ENCODE data around the gene PLA2G2F. TPM values are rescaled to one million over a fixed set of nuclear protein-coding genes. Genes with fewer than 3 reads are reported as not detected.
"Not testable (repeated sequence)": the region's sequence is repeated elsewhere in the genome, so short reads cannot be mapped to it uniquely, and the experiment has no call there.

PLA2G2F gene
- total RNA-seq, 5 donors from 2014 or later (not counting 1 experiment from before 2014, with no cell fraction given) = not detected

DNA sequence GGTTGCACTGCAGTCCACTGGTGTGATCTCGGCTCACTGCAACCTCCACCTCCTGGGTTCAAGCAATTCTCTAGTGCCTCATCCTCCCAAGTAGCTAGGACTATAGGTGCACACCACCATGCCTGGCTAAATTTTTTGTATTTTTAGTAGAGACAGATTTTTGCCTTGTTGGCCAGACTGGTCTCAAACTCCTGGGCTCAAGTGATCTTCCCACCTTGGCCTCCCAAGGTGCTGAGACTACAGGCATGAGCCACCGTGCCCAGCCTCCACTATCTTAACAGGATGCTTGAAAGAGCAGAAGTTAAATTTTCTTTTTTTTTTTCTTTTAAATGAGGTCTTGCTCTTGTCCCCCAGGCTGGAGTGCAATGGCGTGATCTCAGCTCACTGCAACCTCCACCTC, 8.6 kb upstream of the PLA2G2F start:
- H3K27ac ChIP-seq (ENCODE audit: low read length); POLR2A ChIA-PET; H3K4me3 ChIP-seq (ENCODE audit: control insufficient read depth in 1 of 2, extremely low read depth in 1 of 2, low read length in 1 of 2); DNase-seq; H3K9me3 ChIP-seq; H3K27me3 Mint-ChIP-seq; H3K4me1 Mint-ChIP-seq; H3K4me1 ChIP-seq (ENCODE audit: control insufficient read depth in 1 of 2, extremely low read depth in 1 of 2, insufficient read depth in 2 of 2, low read length in 2 of 2); H3K27ac Mint-ChIP-seq; H3K36me3 Mint-ChIP-seq; H3K9me3 Mint-ChIP-seq; ATAC-seq (replicated peaks in 1 of 4); H3K36me3 ChIP-seq (ENCODE audit: control insufficient read depth in 2 of 2, extremely low read depth in 1 of 2, insufficient read depth in 1 of 2, low read length in 1 of 2); H3K27me3 ChIP-seq (replicated peaks in 1 of 2; ENCODE audit: control insufficient read depth in 2 of 2, extremely low read depth in 1 of 2, insufficient read depth in 2 of 2, low read length in 1 of 2); H3K4me3 Mint-ChIP-seq; CTCF ChIA-PET: not testable (repeated sequence)
- WGBS (ENCODE audit: insufficient coverage) = 100% methylated on average over 1 of the region's 3 CpGs

DNA sequence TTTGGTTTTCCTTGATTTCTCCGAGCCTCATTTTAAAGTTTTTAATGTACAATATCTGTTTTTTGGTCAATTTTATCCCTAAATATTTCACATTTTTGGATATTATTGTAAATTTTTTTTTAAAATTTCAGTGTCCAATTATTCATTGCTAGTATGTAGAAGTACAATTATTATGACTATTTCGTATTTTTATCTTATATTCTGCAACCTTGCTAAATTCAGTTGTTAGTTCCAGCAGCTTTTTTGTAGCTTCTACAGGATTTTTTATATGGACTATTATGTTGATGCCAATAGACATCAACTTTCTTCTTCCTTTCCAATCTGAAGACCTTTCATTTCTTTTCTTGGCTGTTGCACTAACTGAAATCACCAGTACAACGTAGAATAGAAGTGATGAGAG, 4.1 kb upstream of the PLA2G2F start:
- ATAC-seq (replicated peaks in 1 of 4) (no peak), DNase-seq (no peak)
- Mint-ChIP-seq H3K27ac (no peak overlapping the region), H3K9me3 (peaks cover 0 to 3% (median 1%) of the 10 kb centered on the region in 3 donors), H3K36me3 (no peaks in the 10 kb centered on the region), H3K4me1 (no peaks in the 10 kb centered on the region), H3K27me3 (peaks cover 11 to 15% of the 10 kb centered on the region in 2 donors), H3K4me3 (no peak overlapping the region)
- Histone ChIP-seq H3K4me1 (ENCODE audit: control insufficient read depth in 1 of 2, extremely low read depth in 1 of 2, insufficient read depth in 2 of 2, low read length in 2 of 2) (no peaks in the 10 kb centered on the region), H3K27me3 (replicated peaks in 1 of 2; ENCODE audit: control insufficient read depth in 2 of 2, extremely low read depth in 1 of 2, insufficient read depth in 2 of 2, low read length in 1 of 2) (peaks cover 0 to 16% of the 10 kb centered on the region in 2 experiments), H3K36me3 (ENCODE audit: control insufficient read depth in 2 of 2, extremely low read depth in 1 of 2, insufficient read depth in 1 of 2, low read length in 1 of 2) (no peaks in the 10 kb centered on the region), H3K4me3 (ENCODE audit: control insufficient read depth in 1 of 2, extremely low read depth in 1 of 2, low read length in 1 of 2) (no peak overlapping the region), H3K27ac (ENCODE audit: low read length) (no peak overlapping the region), H3K9me3 (no peaks in the 10 kb centered on the region)
- CTCF ChIA-PET = no interaction called here
- POLR2A ChIA-PET = no interaction called here
- no CpG with 5 or more reads among the region's 3 CpGs for WGBS (ENCODE audit: insufficient coverage)

DNA sequence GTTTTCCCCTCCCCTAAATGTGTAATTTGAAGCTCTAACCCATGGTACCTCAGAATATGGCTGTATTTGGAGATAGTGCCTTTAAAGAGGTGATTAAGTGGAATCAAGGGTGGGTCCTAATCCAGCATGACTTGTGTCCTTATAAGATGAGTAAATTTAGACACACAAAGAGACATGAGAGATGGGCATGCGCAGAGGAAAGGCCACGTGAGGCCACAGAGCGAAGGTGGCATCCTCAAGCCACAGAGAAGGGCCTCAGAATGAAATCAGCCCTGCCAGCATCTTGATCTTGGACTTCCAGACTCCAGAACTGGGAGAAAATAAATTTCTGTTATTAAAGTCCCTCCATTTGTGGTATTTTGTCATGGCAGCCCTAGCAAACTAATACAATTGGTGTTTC, 2.9 kb upstream of the PLA2G2F start:
- ChIA-PET POLR2A (no interaction called here), CTCF (no interaction called here)
- Mint-ChIP-seq H3K27ac (no peak overlapping the region), H3K36me3 (no peaks in the 10 kb centered on the region), H3K27me3 (peaks cover 16 to 23% of the 10 kb centered on the region in 2 donors), H3K4me3 (no peak overlapping the region), H3K9me3 (peaks cover 0 to 3% (median 0%) of the 10 kb centered on the region in 3 donors), H3K4me1 (no peaks in the 10 kb centered on the region)
- no peaks in the 10 kb centered on the region for H3K36me3 ChIP-seq (ENCODE audit: control insufficient read depth in 2 of 2, extremely low read depth in 1 of 2, insufficient read depth in 1 of 2, low read length in 1 of 2)
- DNase-seq (no peak), ATAC-seq (replicated peaks in 1 of 4) (no peak)
- WGBS (ENCODE audit: insufficient coverage) = 100% methylated on average over 2 of the region's 3 CpGs
- no peaks in the 10 kb centered on the region for H3K9me3 ChIP-seq
- H3K4me3 ChIP-seq (ENCODE audit: control insufficient read depth in 1 of 2, extremely low read depth in 1 of 2, low read length in 1 of 2) = no peak overlapping the region
- H3K27ac ChIP-seq (ENCODE audit: low read length) = no peak overlapping the region
- H3K4me1 ChIP-seq (ENCODE audit: control insufficient read depth in 1 of 2, extremely low read depth in 1 of 2, insufficient read depth in 2 of 2, low read length in 2 of 2) = no peaks in the 10 kb centered on the region
- peaks cover 0 to 17% of the 10 kb centered on the region in 2 experiments for H3K27me3 ChIP-seq (replicated peaks in 1 of 2; ENCODE audit: control insufficient read depth in 2 of 2, extremely low read depth in 1 of 2, insufficient read depth in 2 of 2, low read length in 1 of 2)

DNA sequence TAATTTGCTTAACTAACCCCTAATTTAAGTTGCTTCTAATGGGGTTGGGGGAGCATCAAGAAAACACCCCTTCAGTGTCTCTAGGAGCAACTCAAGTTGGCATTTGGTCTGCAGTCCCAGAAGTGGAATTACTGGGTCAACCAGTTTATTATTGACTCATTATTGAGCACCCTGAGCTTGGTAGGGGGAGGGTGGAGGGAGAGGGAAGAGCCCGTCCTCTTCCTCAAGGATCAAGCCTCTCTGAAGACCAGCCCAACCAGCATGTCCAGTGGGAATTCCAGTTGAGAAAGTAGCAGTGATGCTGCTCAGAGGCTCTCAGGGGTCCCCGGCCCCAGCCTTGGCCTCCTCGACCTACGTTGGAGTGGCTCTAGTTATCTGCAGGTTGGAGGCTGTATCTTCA, 2.1 kb upstream of the PLA2G2F start:
- CTCF ChIA-PET = no interaction called here
- H3K9me3 ChIP-seq = no peaks in the 10 kb centered on the region
- H3K4me1 ChIP-seq (ENCODE audit: control insufficient read depth in 1 of 2, extremely low read depth in 1 of 2, insufficient read depth in 2 of 2, low read length in 2 of 2) = no peaks in the 10 kb centered on the region
- no peak for DNase-seq
- H3K4me3 Mint-ChIP-seq = no peak overlapping the region
- H3K36me3 Mint-ChIP-seq = no peaks in the 10 kb centered on the region
- H3K9me3 Mint-ChIP-seq = peaks cover 0 to 3% (median 0%) of the 10 kb centered on the region in 3 donors
- no peaks in the 10 kb centered on the region for H3K36me3 ChIP-seq (ENCODE audit: control insufficient read depth in 2 of 2, extremely low read depth in 1 of 2, insufficient read depth in 1 of 2, low read length in 1 of 2)
- no peak for ATAC-seq (replicated peaks in 1 of 4)
- H3K27ac Mint-ChIP-seq = no peak overlapping the region
- WGBS (ENCODE audit: insufficient coverage) = 85% methylated on average over 4 of the region's 4 CpGs
- peaks cover 16 to 22% of the 10 kb centered on the region in 2 donors for H3K27me3 Mint-ChIP-seq
- peaks cover 0 to 21% of the 10 kb centered on the region in 2 experiments for H3K27me3 ChIP-seq (replicated peaks in 1 of 2; ENCODE audit: control insufficient read depth in 2 of 2, extremely low read depth in 1 of 2, insufficient read depth in 2 of 2, low read length in 1 of 2)
- no peak overlapping the region for H3K4me3 ChIP-seq (ENCODE audit: control insufficient read depth in 1 of 2, extremely low read depth in 1 of 2, low read length in 1 of 2)
- POLR2A ChIA-PET = no interaction called here
- H3K4me1 Mint-ChIP-seq = no peaks in the 10 kb centered on the region
- H3K27ac ChIP-seq (ENCODE audit: low read length) = no peak overlapping the region

DNA sequence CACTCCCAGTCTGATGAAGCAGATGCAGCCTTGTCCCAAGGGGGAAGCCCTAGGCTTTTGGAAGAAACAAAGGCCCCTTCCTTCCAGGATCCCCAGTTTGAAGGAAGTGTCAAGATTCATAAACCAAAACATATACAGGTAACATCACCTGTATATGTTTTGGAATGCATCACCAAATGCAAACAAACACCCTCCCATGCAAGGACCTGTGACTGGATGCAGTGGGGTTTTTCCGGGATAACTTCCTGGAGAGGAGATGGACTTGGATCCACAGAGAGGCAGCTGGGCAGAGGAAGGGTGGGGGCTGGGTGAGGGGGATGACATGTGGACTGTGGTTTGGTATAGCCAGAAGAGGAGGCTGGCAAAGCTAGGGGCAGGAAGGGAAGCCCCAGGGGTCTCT, 1.5 kb upstream of the PLA2G2F start:
- H3K27ac ChIP-seq (ENCODE audit: low read length) = no peak overlapping the region
- no peak overlapping the region for H3K4me3 ChIP-seq (ENCODE audit: control insufficient read depth in 1 of 2, extremely low read depth in 1 of 2, low read length in 1 of 2)
- no peaks in the 10 kb centered on the region for H3K9me3 ChIP-seq
- Mint-ChIP-seq H3K27me3 (peaks cover 16 to 19% of the 10 kb centered on the region in 2 donors), H3K27ac (no peak overlapping the region), H3K4me3 (no peak overlapping the region), H3K36me3 (no peaks in the 10 kb centered on the region), H3K4me1 (no peaks in the 10 kb centered on the region), H3K9me3 (no peaks in the 10 kb centered on the region)
- no peaks in the 10 kb centered on the region for H3K4me1 ChIP-seq (ENCODE audit: control insufficient read depth in 1 of 2, extremely low read depth in 1 of 2, insufficient read depth in 2 of 2, low read length in 2 of 2)
- no peaks in the 10 kb centered on the region for H3K36me3 ChIP-seq (ENCODE audit: control insufficient read depth in 2 of 2, extremely low read depth in 1 of 2, insufficient read depth in 1 of 2, low read length in 1 of 2)
- peaks cover 0 to 24% of the 10 kb centered on the region in 2 experiments for H3K27me3 ChIP-seq (replicated peaks in 1 of 2; ENCODE audit: control insufficient read depth in 2 of 2, extremely low read depth in 1 of 2, insufficient read depth in 2 of 2, low read length in 1 of 2)
- ChIA-PET CTCF (no interaction called here), POLR2A (no interaction called here)
- 100% methylated on average over 1 of the region's 1 CpG for WGBS (ENCODE audit: insufficient coverage)
- ATAC-seq (replicated peaks in 1 of 4) (no peak), DNase-seq (no peak)

DNA sequence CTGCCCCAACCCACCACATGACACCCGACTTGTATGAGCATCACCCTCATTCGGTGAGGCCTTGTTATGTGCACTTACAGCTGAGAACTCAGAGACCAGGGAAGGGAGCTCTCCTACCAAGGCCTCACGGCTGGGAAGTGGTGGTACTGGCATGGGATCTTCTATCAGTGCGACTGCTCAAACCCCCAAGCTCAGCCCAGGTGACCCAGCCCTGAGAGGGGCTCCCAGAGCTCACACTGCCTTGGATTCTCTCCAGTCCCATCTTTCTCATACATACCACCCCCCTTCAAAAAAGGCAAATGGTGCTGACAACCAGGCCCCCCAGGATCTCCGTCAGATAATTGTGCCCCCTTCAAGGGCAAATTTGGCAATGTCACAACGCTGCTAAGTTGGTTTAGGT, 777 bp upstream of the PLA2G2F start:
- CTCF ChIA-PET = no interaction called here
- ATAC-seq (replicated peaks in 1 of 4) = no peak
- no peaks in the 10 kb centered on the region for H3K9me3 ChIP-seq
- Mint-ChIP-seq H3K4me1 (no peaks in the 10 kb centered on the region), H3K27ac (no peak overlapping the region), H3K36me3 (no peaks in the 10 kb centered on the region), H3K27me3 (peaks cover 16% of the 10 kb centered on the region in 2 donors), H3K4me3 (no peak overlapping the region), H3K9me3 (no peaks in the 10 kb centered on the region)
- H3K4me1 ChIP-seq (ENCODE audit: control insufficient read depth in 1 of 2, extremely low read depth in 1 of 2, insufficient read depth in 2 of 2, low read length in 2 of 2) = no peaks in the 10 kb centered on the region
- POLR2A ChIA-PET = no interaction called here
- H3K36me3 ChIP-seq (ENCODE audit: control insufficient read depth in 2 of 2, extremely low read depth in 1 of 2, insufficient read depth in 1 of 2, low read length in 1 of 2) = no peaks in the 10 kb centered on the region
- DNase-seq = no peak
- H3K27me3 ChIP-seq (replicated peaks in 1 of 2; ENCODE audit: control insufficient read depth in 2 of 2, extremely low read depth in 1 of 2, insufficient read depth in 2 of 2, low read length in 1 of 2) = peaks cover 0 to 29% of the 10 kb centered on the region in 2 experiments
- H3K4me3 ChIP-seq (ENCODE audit: control insufficient read depth in 1 of 2, extremely low read depth in 1 of 2, low read length in 1 of 2) = no peak overlapping the region
- 100% methylated on average over 1 of the region's 6 CpGs for WGBS (ENCODE audit: insufficient coverage)
- no peak overlapping the region for H3K27ac ChIP-seq (ENCODE audit: low read length)

All from T-cell (primary cell).